ENCODE results near the gene ACVRL1.

DNA sequence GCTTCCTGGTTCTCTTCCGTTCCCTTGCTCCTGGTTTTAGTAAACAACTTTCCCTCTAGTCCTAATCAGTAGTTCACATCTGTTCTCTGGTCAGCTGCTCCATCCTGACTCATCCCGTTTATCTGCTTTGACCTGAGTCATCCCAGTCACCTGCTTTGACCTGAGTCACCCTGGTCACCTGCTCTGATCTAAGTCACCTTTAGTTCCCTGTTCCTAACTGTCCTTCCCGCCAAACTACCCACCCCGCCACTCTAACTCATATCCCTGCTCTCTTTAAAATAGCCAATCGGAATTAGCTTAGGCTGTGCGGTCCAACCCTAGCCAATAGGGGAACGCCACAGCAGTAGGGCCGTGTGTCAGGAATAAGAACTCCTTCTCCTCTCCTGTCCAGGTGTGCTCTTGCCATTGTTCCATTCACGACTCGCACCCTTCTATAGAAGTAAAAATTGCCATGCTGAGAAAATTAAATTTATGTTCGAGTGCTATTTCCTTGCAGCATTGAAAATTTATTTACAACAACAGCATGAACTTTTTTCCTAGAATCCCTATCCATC, 22.6 kb upstream of the ACVRL1 start:
- TF ChIP-seq, protein P1, sequence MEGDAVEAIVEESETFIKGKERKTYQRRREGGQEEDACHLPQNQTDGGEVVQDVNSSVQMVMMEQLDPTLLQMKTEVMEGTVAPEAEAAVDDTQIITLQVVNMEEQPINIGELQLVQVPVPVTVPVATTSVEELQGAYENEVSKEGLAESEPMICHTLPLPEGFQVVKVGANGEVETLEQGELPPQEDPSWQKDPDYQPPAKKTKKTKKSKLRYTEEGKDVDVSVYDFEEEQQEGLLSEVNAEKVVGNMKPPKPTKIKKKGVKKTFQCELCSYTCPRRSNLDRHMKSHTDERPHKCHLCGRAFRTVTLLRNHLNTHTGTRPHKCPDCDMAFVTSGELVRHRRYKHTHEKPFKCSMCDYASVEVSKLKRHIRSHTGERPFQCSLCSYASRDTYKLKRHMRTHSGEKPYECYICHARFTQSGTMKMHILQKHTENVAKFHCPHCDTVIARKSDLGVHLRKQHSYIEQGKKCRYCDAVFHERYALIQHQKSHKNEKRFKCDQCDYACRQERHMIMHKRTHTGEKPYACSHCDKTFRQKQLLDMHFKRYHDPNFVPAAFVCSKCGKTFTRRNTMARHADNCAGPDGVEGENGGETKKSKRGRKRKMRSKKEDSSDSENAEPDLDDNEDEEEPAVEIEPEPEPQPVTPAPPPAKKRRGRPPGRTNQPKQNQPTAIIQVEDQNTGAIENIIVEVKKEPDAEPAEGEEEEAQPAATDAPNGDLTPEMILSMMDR (optimal IDR thresholded peaks at IDR 0.05 in 1 of 3, IDR thresholded peaks at IDR 0.05 in 1 of 3, conservative IDR thresholded peaks at IDR 0.05 in 1 of 3; ENCODE audit: extremely low read depth in 1 of 3, insufficient read depth in 2 of 3, low read length in 3 of 3), result no peak
- TF ChIP-seq EZH2 (IDR thresholded peaks at IDR 0.05; ENCODE audit: low read length), result no peak

Data from keratinocyte (primary cell).